GM18507 (cell line): ENCODE results near the gene LONP1.
A peak's percentile ranks its signal among the peaks of the same experiment; 100 is the strongest.
"Not testable (repeated sequence)": the region's sequence is repeated elsewhere in the genome, so short reads cannot be mapped to it uniquely, and the experiment has no call there.

Experiments used
- DNase-seq: peaks from one replicate; pipeline ENCODE4 v3.0.0; 2011; ENCODE audit warnings: low read depth; ENCODE audit not compliant: insufficient read length; ENCODE audit errors: extremely low spot score
- FAIRE-seq: peaks from 2 replicates; lab custom pipeline; 2011; peaks lifted over from hg19 to GRCh38; lab: Jason Lieb, UNC

Gene LONP1, protein sequence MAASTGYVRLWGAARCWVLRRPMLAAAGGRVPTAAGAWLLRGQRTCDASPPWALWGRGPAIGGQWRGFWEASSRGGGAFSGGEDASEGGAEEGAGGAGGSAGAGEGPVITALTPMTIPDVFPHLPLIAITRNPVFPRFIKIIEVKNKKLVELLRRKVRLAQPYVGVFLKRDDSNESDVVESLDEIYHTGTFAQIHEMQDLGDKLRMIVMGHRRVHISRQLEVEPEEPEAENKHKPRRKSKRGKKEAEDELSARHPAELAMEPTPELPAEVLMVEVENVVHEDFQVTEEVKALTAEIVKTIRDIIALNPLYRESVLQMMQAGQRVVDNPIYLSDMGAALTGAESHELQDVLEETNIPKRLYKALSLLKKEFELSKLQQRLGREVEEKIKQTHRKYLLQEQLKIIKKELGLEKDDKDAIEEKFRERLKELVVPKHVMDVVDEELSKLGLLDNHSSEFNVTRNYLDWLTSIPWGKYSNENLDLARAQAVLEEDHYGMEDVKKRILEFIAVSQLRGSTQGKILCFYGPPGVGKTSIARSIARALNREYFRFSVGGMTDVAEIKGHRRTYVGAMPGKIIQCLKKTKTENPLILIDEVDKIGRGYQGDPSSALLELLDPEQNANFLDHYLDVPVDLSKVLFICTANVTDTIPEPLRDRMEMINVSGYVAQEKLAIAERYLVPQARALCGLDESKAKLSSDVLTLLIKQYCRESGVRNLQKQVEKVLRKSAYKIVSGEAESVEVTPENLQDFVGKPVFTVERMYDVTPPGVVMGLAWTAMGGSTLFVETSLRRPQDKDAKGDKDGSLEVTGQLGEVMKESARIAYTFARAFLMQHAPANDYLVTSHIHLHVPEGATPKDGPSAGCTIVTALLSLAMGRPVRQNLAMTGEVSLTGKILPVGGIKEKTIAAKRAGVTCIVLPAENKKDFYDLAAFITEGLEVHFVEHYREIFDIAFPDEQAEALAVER

GRCh38 chr19:5719961-5720790 lies at the start of gene LONP1, which contains the start of gene CATSPERD:
LONP1 (minus strand) TSS chr19:5720146; CDS start chr19:5720132, 14 bp downstream.
CATSPERD (plus strand) TSS chr19:5720637; CDS start chr19:5720738, 101 bp downstream.
- FAIRE-seq = peak; percentile 96
- DNase-seq = peak; percentile 99

DNA sequence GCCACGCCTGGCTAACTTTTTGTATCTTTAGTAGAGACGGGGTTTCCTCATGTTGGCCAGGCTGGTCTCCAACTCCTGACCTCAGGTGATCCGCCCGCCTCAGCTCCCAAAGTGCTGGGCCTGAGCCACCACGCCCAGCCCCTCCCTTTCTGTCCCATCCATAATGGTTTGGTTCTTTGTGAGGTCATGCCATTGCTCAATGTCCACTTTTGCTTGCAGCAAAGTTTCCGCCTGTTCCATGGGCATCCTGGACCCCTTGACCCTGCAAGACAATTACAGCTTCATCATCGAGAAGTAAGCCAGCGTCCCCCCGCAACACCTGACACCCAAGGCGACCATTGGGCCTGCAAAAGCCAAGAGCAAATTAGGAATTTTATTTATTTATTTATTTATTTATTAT lies 48.0 kb upstream of the LONP1 start:
- no peak for FAIRE-seq
- DNase-seq = no peak

- no peak for DNase-seq
- FAIRE-seq = no peak
Observed at GRCh38 chr19:5765220-5765619, 45.3 kb upstream of the LONP1 start.

GRCh38 chr19:5762608-5763217 lies 42.8 kb upstream of the LONP1 start:
- DNase-seq = no peak
- no peak for FAIRE-seq

DNA sequence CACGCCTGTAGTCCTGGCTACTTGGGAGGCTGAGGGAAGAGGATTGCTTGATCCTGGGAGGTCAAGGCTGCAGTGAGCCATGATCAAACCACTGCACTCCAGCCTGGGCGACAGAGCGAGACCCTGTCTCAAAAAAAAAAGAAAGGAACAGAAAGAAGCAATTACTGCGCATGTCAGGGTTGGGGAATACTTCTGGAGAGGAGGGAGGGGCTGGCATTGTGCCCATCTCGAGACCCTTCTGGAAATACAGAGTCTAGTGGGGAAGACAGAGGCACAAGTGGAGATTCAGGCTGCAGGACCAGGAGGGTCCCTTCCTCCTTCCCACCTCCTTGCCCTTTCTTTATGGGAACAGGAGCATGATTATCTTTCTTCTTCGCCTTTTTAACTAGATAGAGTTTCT lies 33.8 kb upstream of the LONP1 start:
- no peak for DNase-seq
- FAIRE-seq = no peak

- no peak for FAIRE-seq
- DNase-seq = no peak
Observed at GRCh38 chr19:5751709-5752108, 31.8 kb upstream of the LONP1 start.

- DNase-seq = no peak
- FAIRE-seq = no peak
Observed at GRCh38 chr19:5749505-5749904, 29.6 kb upstream of the LONP1 start.

- not testable (repeated sequence) for DNase-seq, FAIRE-seq
Observed at GRCh38 chr19:5748920-5749319, 29.0 kb upstream of the LONP1 start.

GRCh38 chr19:5744999-5745398 lies 25.1 kb upstream of the LONP1 start:
- FAIRE-seq, DNase-seq: not testable (repeated sequence)

- FAIRE-seq (no peak), DNase-seq (no peak)
Observed at GRCh38 chr19:5743630-5744029, 23.7 kb upstream of the LONP1 start.

- DNase-seq (no peak), FAIRE-seq (no peak)
Observed at GRCh38 chr19:5742051-5742450, 22.1 kb upstream of the LONP1 start.

GRCh38 chr19:5738423-5738822 lies 18.5 kb upstream of the LONP1 start:
- no peak for FAIRE-seq
- no peak for DNase-seq

GRCh38 chr19:5733172-5733571 lies 13.2 kb upstream of the LONP1 start:
- not testable (repeated sequence) for FAIRE-seq

GRCh38 chr19:5727453-5728050 lies 7.6 kb upstream of the LONP1 start:
- no peak for FAIRE-seq
- no peak for DNase-seq

More at GRCh38 chr19:5733172-5733571, 13.2 kb upstream of the LONP1 start:
- not testable (repeated sequence) for DNase-seq

DNA sequence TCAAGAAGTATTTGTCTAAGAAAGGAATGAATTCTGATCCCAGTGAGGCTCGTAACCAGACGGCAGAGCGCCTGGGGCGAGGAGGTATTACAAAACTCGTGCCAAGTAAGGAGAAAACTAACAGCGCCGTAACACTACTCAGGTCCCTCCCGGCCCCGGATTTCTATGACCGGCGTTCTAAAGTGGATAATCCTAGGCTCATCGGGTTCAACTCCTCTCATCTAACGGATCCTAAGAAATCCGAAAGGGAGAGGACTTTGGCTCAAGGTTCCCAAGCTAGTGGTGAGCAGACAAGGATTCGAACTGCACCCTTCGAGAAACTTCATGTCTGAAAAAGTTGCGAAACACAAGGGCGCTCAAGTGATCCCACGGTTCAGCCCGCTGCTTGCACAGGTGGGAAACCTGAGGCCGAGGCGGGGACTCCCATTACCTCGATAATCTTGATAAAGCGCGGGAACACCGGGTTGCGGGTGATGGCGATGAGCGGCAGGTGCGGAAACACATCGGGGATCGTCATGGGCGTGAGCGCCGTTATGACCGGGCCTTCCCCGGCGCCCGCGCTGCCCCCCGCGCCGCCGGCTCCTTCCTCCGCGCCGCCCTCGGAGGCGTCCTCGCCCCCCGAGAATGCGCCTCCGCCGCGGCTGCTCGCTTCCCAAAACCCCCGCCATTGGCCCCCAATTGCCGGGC lies 529 bp downstream of the LONP1 start:
- DNase-seq (no peak), FAIRE-seq (no peak)

GRCh38 chr19:5718579-5719273 lies 1.2 kb downstream of the LONP1 start:
- DNase-seq (no peak), FAIRE-seq (no peak)

- DNase-seq = no peak
- no peak for FAIRE-seq
Observed at GRCh38 chr19:5718037-5718578, 1.8 kb downstream of the LONP1 start.
